ENCODE measurements around the gene PMVK. TPM values are rescaled to one million over a fixed set of nuclear protein-coding genes. Genes with fewer than 3 reads are reported as not detected.

Gene PMVK
- total RNA-seq, 3 donors from 2014 or later = 28.4 to 37.6 (median 35.8) TPM

DNA sequence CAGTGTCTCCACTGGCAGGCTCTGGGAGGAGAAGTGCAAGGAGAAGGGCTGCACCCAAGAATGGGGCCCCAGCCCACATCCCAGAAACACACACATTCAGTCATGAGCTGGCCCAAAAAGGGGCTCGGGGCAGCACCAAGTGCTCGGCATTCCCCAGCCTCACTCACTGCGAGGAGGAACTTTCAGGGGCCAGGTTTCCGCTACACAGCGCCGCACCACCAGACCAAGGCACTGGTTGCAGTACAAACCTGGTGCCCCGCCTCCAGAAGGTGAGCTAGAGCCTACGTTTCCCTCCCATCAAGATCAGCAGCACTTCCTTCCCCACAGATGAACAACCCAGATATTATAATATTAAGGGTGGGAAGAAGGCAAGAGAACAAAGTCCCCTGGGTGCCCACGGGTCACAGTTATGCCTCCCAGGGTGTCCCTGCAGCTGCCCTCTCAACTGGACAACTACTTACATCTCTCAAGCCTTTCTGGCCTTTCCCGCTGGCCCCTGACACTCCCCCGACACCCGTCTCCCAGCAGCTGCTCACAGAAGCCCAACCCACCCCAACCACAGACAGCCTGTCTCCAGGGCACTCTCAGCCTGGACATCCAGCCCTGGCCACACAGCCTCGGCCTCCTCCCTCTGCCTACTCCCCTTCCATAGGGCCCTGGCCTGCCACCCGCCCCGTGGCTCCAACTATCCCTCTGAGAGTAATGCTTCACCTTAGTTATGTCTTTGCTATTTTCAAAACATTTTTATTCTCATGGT is 15.6 kb upstream of the PMVK start:
- intact Hi-C loops (cut with DNase I, micrococcal nuclease) = no loop called here
- DNase-seq (peak in 1 of 3 donors; percentile 71), ATAC-seq (no peak)
- H3K4me1 ChIP-seq (ENCODE audit: low read depth) = peaks cover 39% of the 10 kb centered on the region
- TF ChIP-seq, protein P1, sequence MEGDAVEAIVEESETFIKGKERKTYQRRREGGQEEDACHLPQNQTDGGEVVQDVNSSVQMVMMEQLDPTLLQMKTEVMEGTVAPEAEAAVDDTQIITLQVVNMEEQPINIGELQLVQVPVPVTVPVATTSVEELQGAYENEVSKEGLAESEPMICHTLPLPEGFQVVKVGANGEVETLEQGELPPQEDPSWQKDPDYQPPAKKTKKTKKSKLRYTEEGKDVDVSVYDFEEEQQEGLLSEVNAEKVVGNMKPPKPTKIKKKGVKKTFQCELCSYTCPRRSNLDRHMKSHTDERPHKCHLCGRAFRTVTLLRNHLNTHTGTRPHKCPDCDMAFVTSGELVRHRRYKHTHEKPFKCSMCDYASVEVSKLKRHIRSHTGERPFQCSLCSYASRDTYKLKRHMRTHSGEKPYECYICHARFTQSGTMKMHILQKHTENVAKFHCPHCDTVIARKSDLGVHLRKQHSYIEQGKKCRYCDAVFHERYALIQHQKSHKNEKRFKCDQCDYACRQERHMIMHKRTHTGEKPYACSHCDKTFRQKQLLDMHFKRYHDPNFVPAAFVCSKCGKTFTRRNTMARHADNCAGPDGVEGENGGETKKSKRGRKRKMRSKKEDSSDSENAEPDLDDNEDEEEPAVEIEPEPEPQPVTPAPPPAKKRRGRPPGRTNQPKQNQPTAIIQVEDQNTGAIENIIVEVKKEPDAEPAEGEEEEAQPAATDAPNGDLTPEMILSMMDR (IDR thresholded peaks at IDR 0.05) = no peak
- no peaks in the 10 kb centered on the region for H3K36me3 ChIP-seq (ENCODE audit: low read depth)
- no peaks in the 10 kb centered on the region for H3K9me3 ChIP-seq
- H3K4me3 ChIP-seq = no peak overlapping the region

DNA sequence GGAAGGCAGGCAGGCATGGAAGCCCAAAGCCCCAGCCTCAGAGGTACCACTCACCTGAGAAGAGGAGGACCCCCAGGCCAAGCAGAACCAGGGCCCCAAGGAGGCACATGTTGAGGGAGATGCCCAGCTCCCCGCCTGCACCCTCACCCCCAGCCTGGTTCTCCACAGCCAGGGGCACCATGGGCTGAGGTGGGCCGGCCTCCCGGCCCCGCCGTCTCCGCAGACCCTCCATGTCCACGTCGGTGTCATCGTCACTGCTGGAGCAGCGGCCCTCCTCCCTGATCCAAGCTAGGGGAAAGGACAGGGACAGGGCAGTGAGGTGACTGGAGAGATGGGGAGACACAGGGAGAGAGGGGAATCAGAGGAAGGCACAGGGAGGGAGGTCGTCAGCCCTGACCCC is 11.6 kb upstream of the PMVK start:
- Histone ChIP-seq H3K36me3 (ENCODE audit: low read depth) (no peaks in the 10 kb centered on the region), H3K4me3 (no peak overlapping the region), H3K4me1 (ENCODE audit: low read depth) (peaks cover 17% of the 10 kb centered on the region), H3K9me3 (no peaks in the 10 kb centered on the region)
- DNase-seq = no peak
- ATAC-seq = no peak
- intact Hi-C loops (cut with DNase I, micrococcal nuclease) = no loop called here
- TF ChIP-seq, protein P1 (IDR thresholded peaks at IDR 0.05) = no peak

DNA sequence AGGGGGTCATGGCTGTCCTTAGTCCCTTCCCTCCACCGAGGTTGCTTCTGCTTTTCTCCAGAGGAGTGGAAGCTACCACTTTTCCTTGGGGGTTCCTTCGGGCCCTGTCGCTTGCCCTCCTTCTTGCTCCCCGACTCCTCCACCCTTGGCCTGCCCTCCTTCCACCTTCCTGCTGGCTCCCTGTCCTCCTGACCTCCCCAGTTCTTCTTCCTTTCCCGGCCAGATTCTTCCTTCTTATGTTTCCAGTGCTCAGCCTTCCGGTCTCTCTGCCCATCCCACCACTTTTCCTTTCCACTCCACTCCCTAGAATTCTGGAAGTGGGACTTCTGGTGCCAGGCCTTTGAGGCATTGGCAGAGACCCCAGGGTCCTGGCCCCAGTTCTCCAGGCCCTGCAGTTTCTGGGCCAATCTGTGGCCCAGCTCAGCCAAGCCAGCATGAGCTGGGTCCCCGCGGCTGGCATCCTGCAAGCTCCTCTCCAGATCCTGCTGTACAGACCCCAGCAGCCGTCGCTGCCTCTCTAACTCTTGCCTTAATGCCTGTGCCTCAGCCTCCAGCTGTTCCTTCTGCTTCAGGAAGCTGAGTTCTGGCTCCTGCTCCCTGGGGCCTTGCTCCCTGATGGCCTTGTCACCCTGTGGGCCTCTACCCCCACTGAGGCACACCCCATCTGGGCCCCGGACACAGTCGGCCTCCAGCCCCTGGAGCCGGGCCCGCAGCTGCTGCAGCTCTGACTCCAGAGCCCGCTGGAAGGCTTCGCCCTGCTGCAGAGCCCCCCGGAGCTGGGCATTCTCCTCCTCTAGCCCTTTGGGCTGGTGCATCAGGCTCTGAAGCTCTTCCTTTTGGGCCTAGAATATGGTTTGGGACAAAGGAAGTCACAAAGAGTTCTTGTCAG is 9.7 kb upstream of the PMVK start:
- DNase-seq (no peak), ATAC-seq (no peak)
- intact Hi-C loops (cut with DNase I, micrococcal nuclease) = no loop called here
- Histone ChIP-seq H3K4me3 (no peak overlapping the region), H3K36me3 (ENCODE audit: low read depth) (no peaks in the 10 kb centered on the region), H3K9me3 (no peaks in the 10 kb centered on the region), H3K4me1 (ENCODE audit: low read depth) (peaks cover 11% of the 10 kb centered on the region)
- TF ChIP-seq, protein P1 (IDR thresholded peaks at IDR 0.05) = no peak

DNA sequence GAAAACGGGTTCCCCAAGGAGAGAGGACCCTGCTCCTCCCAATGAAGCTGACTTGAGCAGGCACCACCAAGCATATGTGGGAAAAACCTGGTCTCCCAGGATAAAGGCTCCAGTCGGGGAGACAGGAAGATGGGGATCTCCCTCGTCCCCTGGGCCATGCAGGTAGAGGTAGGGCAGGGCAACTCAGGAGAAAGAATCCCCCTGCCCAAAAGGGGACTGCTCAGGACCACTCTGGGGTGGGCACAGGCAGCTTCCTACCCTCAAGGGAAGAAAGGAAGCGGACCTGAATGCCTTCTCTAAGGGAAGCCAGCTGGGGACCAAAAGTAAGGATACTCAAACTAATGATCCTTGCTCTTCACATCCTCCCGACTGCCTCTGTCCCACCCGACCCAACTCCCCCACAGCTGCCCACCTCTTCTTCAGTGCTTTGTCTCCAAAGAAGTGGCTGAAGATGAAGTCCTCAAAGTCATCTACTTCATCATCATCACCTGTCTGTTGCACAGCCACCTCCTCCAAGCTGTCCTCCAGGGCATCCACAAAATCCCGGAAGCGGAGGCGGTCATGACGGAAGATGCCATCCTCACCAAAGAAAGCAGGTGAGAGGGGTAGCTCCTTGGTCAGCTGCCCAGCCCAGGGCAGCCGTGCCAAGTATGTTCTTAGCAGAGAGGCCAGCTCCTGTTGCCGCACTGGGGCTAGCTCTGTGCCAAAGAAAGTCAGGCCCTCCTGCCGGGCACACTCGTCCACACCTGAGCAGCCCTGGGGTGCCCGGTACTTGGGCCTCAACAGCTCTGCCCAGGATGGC is 8.8 kb upstream of the PMVK start:
- no peak for DNase-seq

More for the DNA sequence above, 8.8 kb upstream of the PMVK start:
- no peaks in the 10 kb centered on the region for H3K9me3 ChIP-seq
- H3K36me3 ChIP-seq (ENCODE audit: low read depth) = no peaks in the 10 kb centered on the region
- TF ChIP-seq, protein P1 (IDR thresholded peaks at IDR 0.05) = no peak
- no peak overlapping the region for H3K4me3 ChIP-seq
- H3K4me1 ChIP-seq (ENCODE audit: low read depth) = peaks cover 8% of the 10 kb centered on the region
- intact Hi-C loops (cut with DNase I, micrococcal nuclease) = no loop called here
- no peak for ATAC-seq

Measured in mucosa of descending colon (tissue), 3 donors.